ENCODE measurements around the gene SYNPR. TPM values are rescaled to one million over a fixed set of nuclear protein-coding genes. Genes with fewer than 3 reads are reported as not detected.

Gene SYNPR
- total RNA-seq, 1 donor from 2014 or later: not detected

GRCh38 chr3:63323766-63324165, 45.7 kb downstream of the SYNPR start:
- Mint-ChIP-seq H3K4me1 (ENCODE audit: unreplicated experiment) (no peaks in the 10 kb centered on the region), H3K36me3 (ENCODE audit: low read depth, unreplicated experiment) (no peaks in the 10 kb centered on the region), H3K9me3 (ENCODE audit: unreplicated experiment) (no peaks in the 10 kb centered on the region), H3K27me3 (ENCODE audit: unreplicated experiment) (no peaks in the 10 kb centered on the region), H3K27ac (ENCODE audit: unreplicated experiment) (no peak overlapping the region), H3K4me3 (ENCODE audit: unreplicated experiment) (no peak overlapping the region)
- TF ChIP-seq CTCF (IDR thresholded peaks at IDR 0.05; ENCODE audit: unreplicated experiment): no peak
- DNase-seq (ENCODE audit: low spot score): no peak

GRCh38 chr3:63324621-63325020, 46.5 kb downstream of the SYNPR start:
- no peak for TF ChIP-seq CTCF (IDR thresholded peaks at IDR 0.05; ENCODE audit: unreplicated experiment)
- H3K27ac Mint-ChIP-seq (ENCODE audit: unreplicated experiment): no peak overlapping the region
- no peak overlapping the region for H3K4me3 Mint-ChIP-seq (ENCODE audit: unreplicated experiment)
- no peaks in the 10 kb centered on the region for H3K4me1 Mint-ChIP-seq (ENCODE audit: unreplicated experiment)
- no peaks in the 10 kb centered on the region for H3K36me3 Mint-ChIP-seq (ENCODE audit: low read depth, unreplicated experiment)
- H3K27me3 Mint-ChIP-seq (ENCODE audit: unreplicated experiment): no peaks in the 10 kb centered on the region
- no peak for DNase-seq (ENCODE audit: low spot score)
- no peaks in the 10 kb centered on the region for H3K9me3 Mint-ChIP-seq (ENCODE audit: unreplicated experiment)

GRCh38 chr3:63325386-63325785, 47.3 kb downstream of the SYNPR start:
- no peak for TF ChIP-seq CTCF (IDR thresholded peaks at IDR 0.05; ENCODE audit: unreplicated experiment)
- no peak overlapping the region for H3K4me3 Mint-ChIP-seq (ENCODE audit: unreplicated experiment)
- no peaks in the 10 kb centered on the region for H3K9me3 Mint-ChIP-seq (ENCODE audit: unreplicated experiment)
- no peaks in the 10 kb centered on the region for H3K4me1 Mint-ChIP-seq (ENCODE audit: unreplicated experiment)
- H3K36me3 Mint-ChIP-seq (ENCODE audit: low read depth, unreplicated experiment): no peaks in the 10 kb centered on the region
- no peak for DNase-seq (ENCODE audit: low spot score)
- no peak overlapping the region for H3K27ac Mint-ChIP-seq (ENCODE audit: unreplicated experiment)
- no peaks in the 10 kb centered on the region for H3K27me3 Mint-ChIP-seq (ENCODE audit: unreplicated experiment)

- no peak for DNase-seq (ENCODE audit: low spot score)
- H3K4me3 Mint-ChIP-seq (ENCODE audit: unreplicated experiment): no peak overlapping the region
- no peaks in the 10 kb centered on the region for H3K36me3 Mint-ChIP-seq (ENCODE audit: low read depth, unreplicated experiment)
- TF ChIP-seq CTCF (IDR thresholded peaks at IDR 0.05; ENCODE audit: unreplicated experiment): no peak
- no peaks in the 10 kb centered on the region for H3K9me3 Mint-ChIP-seq (ENCODE audit: unreplicated experiment)
- no peaks in the 10 kb centered on the region for H3K4me1 Mint-ChIP-seq (ENCODE audit: unreplicated experiment)
- H3K27me3 Mint-ChIP-seq (ENCODE audit: unreplicated experiment): no peaks in the 10 kb centered on the region
- no peak overlapping the region for H3K27ac Mint-ChIP-seq (ENCODE audit: unreplicated experiment)
Measured at GRCh38 chr3:63328365-63328764, 50.3 kb downstream of the SYNPR start.

- Mint-ChIP-seq H3K4me1 (ENCODE audit: unreplicated experiment) (no peaks in the 10 kb centered on the region), H3K4me3 (ENCODE audit: unreplicated experiment) (no peak overlapping the region), H3K9me3 (ENCODE audit: unreplicated experiment) (no peaks in the 10 kb centered on the region), H3K36me3 (ENCODE audit: low read depth, unreplicated experiment) (no peaks in the 10 kb centered on the region), H3K27ac (ENCODE audit: unreplicated experiment) (no peak overlapping the region), H3K27me3 (ENCODE audit: unreplicated experiment) (no peaks in the 10 kb centered on the region)
- DNase-seq (ENCODE audit: low spot score): no peak
- no peak for TF ChIP-seq CTCF (IDR thresholded peaks at IDR 0.05; ENCODE audit: unreplicated experiment)
Measured at GRCh38 chr3:63331520-63331919, 53.4 kb downstream of the SYNPR start.

All from endothelial cell (in vitro differentiated cells).